Endometrial microvascular endothelial cells (primary cell): ENCODE results near the gene SYNGAP1. TPM values are rescaled to one million over a fixed set of nuclear protein-coding genes. Genes with fewer than 3 reads are reported as not detected.

Experiments used
- in situ Hi-C: cut with HindIII; loops from 2 replicates; pipeline ENCODE4 v1.10.0; 2017; ENCODE audit warnings: low sequenced_read_pairs, low pct_unique_long_range_greater_than_20kb; ENCODE audit errors: inconsistent ontology term
- total RNA-seq: library from RNA; depleted of rRNA; stranded (reverse); fragments of >200 nt; gene quantifications from one replicate; pipeline ENCODE4 v1.2.3, GENCODE V29; 2015; ENCODE audit errors: inconsistent ontology term

The SYNGAP1 gene
- total RNA-seq, 1 donor from 2014 or later: 1.7 TPM

DNA sequence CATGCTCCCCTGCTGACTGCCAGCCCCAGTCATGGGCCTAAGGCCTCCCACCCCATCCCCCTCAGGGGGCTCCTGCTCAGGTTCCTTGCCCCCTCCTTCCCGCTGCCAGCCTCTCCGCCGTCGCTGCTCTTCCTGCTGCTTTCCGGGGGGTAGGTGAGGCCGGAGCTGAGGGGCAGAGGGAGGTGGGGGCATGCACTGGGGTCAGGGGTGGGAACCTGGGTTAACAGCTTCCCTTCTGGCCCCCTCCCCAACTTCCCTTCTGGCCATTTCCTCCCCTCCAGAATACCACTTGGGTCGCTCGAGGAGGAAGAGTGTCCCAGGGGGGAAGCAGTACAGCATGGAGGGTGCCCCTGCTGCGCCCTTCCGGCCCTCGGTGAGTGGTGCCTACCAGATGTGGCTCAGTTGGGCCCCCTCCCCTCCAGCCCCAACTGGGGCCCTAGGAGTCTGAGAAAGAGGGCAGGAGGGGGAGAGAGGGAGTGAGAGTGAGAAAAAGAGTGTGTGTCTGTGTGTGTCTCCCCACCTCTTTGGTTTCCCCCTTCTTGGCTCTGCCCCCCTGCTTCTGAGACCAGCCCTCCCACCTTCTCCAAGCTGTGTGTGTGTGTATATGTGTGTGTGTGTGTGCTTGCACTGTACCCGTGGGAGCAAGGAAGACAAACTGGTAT, 12.1 kb downstream of the SYNGAP1 start:
- in situ Hi-C loops: no loop called here

DNA sequence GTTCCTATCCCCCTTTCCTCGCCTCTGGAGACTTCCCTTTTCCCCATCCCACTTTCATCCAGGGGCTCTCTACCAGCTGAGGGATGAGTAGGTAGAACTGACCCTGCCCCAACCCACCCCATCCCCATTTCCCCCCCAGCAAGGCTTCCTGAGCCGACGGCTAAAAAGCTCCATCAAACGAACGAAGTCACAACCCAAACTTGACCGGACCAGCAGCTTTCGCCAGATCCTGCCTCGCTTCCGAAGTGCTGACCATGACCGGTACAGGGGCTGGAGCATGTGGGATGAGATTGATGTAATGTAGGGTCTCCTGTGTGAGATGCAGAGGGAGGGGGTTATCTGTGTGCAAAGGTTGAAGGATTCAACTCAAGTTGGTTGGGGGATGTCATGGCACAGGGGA, 12.7 kb downstream of the SYNGAP1 start:
- in situ Hi-C loops: no loop called here

DNA sequence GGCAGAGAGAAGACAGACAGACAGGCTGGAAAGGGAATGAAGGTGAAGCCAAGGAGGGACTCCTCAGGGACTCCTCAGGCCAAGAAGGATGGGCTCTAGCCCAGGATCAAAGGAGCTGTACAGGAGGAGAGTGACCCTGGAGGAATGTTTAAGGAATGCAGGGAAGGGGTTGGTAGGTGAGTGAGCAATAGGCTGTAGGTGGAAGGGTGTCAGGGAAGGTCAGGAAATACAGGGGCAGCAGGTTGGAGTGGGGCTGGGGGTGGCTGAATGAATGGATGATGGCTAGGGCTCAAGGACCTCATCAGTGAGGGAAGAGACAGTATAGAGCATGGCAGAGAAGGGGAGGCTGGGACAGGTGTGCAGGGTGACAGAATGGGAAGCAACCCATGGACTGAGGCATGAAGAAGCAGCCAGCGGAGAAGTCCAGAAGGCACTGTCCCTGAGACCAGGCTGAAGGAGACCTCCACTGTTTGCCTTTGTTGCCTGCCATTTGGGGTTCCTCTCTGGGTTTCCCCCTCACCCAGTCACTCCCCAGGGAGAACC, 13.2 kb downstream of the SYNGAP1 start:
- in situ Hi-C loops: no loop called here

DNA sequence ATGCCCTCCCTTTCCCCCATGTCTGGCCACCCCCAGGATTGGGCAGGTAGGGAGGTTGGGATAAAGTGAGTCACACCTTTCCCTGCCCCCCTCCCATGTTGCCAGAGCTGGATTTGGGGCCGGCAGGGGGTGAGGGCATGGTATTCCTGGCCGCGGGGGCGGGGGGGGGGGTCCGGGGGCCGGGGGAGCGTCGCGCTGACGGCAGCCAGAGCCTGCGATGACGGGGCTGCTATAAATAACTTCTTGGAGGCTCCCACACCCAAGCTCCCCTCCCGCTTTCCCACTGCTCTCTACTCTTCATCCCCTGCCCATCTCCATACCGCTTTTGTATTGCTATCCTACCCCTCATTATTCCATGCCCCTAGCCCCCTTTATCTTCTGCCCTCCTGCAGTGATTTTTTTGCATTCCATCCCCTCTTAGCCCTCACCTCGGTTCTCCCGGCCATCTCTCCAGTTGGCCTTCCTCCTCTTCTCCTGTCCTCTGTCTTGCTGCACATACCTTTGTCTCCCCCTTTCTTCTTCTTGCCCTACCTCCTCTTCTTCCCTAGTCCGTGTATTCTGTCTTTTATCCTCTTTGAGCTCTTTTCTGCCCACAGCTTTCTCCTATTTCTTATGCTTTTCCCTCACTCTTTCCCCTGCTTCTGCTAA, 13.8 kb downstream of the SYNGAP1 start:
- in situ Hi-C loops: no loop called here

DNA sequence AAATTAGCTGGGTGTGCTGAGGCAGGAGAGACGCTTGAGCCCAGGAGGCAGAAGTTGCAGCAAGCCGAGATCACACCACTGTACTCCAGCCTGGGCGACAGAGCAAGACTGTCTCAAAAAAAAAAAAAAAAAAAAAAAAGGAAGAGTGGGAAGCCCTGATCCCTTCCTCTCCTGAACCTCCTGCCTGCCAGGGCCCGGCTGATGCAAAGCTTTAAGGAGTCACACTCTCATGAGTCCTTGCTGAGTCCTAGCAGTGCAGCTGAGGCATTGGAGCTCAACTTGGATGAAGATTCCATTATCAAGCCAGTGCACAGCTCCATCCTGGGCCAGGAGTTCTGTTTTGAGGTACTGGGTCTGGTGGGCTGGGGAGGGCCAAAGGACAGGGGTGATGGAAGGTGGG, 15.1 kb downstream of the SYNGAP1 start:
- in situ Hi-C loops: no loop called here

DNA sequence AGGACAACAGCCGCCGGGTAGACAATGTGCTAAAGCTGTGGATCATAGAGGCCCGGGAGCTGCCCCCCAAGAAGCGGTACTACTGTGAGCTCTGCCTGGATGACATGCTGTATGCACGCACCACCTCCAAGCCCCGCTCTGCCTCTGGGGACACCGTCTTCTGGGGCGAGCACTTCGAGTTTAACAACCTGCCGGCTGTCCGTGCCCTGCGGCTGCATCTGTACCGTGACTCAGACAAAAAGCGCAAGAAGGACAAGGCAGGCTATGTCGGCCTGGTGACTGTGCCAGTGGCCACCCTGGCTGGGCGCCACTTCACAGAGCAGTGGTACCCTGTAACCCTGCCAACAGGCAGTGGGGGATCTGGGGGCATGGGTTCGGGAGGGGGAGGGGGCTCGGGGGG, 17.8 kb downstream of the SYNGAP1 start:
- in situ Hi-C loops: no loop called here

DNA sequence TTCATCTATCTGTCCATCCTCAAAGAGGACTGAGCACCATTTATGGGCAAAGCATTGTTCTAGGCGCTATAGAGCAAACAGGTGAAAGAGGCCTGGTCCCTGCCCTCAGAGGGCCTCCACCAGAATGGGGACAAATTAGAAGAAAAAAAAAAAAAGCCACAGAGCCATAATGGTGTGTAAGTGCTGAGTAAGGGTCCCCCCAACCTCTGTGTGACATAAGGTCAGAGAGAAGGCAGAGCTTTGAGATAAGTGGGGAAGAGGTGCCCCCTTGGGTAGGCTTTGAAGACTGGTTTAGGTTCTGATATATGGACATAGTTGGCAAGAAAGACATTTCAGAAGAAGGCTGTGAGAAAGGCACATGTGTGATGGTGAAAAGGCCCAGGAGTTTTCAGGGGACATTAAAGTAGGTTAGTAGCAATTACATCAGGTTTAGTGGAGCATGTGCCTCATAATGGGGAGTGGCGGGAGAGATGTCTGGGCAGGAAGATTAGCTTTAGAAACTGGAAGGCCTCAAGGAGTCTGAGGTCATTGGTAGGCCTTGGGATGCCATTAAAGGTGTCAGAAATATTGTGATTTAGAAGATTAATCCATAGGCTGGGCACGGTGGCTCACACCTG, 19.2 kb downstream of the SYNGAP1 start:
- in situ Hi-C loops: no loop called here

DNA sequence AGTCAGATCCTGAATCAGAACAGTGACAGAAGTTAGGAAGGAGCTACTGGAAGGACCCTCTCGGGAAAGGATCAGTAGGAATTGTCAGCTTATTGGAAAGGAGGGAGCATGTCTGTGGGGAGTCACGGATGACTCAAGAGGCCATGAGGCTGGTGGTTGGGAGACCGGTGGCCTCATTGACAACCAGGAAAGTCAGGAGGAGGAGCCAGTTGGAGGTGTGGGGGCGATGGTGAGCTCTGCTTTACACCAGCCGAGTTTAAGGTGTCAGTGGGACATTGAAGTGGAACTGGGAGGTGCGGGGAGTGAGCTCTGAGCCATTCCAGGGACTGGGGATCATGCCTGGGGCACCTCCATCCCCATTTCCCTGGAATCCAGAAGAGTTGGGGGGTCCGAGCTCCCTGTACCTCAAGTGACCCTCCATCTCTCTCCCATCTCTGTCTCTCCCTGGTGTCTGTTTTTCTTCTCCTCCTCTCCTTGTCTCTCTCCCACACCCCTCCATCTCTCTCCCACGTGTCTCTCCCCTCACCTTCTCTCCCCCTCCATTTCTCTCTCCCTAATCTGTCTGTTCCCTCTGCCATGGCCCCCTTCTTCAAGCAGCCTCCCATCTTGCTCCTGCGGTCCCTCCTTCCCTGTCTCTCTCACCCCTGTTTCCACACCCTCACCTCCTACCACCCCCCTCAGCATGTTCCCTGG, 20.2 kb downstream of the SYNGAP1 start:
- in situ Hi-C loops: no loop called here

DNA sequence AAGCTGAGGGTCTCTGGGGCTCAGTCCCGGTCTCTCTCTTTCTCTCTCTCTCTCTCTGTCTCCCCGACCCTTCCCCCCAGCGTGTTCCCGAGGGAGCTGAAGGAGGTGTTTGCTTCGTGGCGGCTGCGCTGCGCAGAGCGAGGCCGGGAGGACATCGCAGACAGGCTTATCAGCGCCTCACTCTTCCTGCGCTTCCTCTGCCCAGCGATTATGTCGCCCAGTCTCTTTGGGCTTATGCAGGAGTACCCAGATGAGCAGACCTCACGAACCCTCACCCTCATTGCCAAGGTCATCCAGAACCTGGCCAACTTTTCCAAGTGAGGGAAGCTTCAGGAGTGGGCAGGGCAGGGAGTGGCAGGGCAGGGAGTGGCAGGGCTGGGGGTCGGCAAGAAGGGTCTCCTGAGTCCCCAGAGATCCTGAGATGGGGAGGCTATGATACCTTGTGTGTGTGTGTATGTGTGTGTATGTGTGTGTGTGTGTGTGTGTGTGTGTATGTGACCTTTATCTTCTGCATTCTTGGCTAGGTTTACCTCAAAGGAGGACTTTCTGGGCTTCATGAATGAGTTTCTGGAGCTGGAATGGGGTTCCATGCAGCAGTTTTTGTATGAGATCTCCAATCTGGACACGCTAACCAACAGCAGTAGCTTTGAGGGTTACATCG, 20.9 kb downstream of the SYNGAP1 start:
- in situ Hi-C loops: no loop called here

DNA sequence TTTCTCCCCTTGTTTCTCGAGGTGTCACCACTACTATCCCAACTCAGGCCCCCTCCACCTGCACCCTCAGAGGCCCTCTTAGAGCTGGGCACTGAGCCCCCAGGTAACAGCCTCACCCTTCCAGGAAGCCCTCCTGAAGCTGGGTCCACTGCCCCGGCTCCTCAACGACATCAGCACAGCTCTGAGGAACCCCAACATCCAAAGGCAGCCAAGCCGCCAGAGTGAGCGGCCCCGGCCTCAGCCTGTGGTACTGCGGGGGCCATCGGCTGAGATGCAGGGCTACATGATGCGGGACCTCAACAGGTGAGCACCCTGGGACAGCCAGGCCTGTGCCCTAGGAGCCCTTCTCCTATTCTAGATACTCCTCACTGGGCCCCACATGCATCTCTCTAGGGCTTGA, 21.6 kb downstream of the SYNGAP1 start:
- in situ Hi-C loops: no loop called here

DNA sequence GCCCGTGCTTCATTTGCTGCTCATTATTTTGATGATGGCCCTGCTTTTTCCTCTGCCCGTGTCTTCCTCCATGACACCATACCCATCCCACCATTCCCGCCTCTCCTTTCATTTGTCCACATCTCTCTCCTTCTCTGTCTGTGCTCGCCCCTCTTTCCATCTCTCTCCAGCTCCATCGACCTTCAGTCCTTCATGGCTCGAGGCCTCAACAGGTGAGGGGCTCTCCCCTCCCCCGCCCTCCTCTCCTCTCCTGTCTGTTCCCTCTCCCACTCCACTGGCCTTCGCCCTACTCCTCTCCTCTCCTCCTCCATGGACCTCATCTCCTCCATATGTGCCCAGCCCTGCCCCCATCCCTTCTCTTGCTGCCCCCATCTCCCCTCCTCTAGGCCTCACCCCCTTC, 22.4 kb downstream of the SYNGAP1 start:
- in situ Hi-C loops: no loop called here

DNA sequence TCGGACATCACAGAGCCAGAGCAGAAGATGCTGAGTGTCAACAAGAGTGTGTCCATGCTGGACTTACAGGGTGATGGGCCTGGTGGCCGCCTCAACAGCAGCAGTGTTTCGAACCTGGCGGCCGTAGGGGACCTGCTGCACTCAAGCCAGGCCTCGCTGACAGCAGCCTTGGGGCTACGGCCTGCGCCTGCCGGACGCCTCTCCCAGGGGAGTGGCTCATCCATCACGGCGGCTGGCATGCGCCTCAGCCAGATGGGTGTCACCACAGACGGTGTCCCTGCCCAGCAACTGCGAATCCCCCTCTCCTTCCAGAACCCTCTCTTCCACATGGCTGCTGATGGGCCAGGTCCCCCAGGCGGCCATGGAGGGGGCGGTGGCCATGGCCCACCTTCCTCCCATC, 23.2 kb downstream of the SYNGAP1 start:
- in situ Hi-C loops: no loop called here

DNA sequence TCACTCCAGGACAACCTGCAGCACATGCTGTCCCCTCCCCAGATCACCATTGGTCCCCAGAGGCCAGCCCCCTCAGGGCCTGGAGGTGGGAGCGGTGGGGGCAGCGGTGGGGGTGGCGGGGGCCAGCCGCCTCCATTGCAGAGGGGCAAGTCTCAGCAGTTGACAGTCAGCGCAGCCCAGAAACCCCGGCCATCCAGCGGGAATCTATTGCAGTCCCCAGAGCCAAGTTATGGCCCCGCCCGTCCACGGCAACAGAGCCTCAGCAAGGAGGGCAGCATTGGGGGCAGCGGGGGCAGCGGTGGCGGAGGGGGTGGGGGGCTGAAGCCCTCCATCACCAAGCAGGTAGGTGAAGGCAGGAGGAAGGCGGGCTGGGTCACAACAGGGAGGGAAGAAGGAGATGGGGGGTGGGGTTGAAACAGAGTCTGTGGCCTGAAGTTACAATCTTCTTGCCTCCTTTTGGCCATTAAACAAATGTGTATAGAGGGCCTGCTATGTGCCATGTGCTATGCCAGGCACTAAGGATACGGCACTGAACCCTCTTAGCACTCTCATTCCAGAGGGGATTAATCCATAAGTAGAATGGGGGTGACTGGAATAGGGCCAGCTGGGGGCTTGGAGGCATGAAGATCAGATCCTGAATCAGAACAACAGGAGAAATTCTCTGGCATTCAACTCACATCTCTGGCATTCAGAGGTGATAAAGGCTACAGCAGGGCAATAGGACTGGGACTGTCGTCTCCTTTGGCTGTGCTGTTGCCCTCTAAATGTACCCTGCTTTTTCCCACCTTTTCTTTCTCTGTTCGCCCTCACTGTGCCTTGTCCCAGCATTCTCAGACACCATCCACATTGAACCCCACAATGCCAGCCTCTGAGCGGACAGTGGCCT, 24.0 kb downstream of the SYNGAP1 start:
- in situ Hi-C loops: no loop called here

DNA sequence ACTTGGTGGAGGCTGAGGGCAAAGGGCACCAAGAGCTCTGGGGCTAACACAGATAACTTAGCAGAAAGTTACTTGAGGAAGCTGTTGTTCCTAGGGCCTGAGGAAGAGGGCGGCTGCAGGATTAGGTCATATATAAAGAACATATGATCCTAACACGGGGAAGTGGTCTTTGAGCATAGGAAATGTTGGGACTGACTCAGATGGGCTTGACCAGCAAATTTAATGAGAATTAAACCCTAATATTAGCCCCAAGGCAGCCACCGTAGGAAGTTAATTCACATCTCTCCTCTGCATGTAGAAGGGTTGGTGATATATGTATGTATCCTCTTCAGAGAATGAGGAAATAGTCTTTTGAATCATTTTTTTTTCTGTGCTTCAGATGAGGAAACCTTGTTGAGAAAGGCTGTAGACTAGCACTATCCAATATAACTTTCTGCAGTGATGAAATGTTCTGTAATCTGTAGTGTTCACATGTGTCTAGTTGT, 25.3 kb downstream of the SYNGAP1 start:
- in situ Hi-C loops: no loop called here

DNA sequence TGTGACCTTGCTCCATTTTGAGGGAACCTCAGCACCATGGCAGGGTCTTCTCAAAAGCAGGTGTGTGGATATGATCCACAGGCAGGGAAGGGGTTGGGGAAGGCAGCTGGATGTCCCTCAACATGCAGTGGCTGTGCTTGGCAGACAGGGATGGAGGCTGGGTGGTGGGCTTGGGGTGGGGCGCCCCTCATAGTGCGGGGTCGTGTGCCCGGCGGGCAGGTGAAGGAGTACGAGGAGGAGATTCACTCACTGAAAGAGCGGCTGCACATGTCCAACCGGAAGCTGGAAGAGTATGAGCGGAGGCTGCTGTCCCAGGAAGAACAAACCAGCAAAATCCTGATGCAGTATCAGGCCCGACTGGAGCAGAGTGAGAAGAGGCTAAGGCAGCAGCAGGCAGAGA, 26.5 kb downstream of the SYNGAP1 start:
- in situ Hi-C loops: no loop called here

DNA sequence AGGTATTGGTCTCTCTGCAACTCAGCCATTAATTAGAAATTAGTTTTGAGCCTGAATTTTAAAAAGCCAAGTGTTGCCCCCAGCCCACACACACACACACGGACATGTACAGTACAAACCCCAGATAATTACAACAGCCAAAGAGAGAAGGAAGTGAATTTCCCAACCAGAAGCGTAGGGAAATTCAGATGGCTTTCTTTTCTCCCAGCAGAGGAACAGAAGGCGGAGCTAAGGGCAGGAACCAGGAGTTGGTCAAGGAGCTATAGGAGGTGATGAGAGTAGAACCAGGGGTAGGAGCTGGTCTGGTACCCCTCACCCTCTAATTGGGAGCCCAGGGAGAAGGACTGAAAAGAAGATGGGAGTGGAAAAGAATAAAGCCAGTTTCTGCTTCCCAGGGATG, 30.6 kb downstream of the SYNGAP1 start:
- in situ Hi-C loops: no loop called here

DNA sequence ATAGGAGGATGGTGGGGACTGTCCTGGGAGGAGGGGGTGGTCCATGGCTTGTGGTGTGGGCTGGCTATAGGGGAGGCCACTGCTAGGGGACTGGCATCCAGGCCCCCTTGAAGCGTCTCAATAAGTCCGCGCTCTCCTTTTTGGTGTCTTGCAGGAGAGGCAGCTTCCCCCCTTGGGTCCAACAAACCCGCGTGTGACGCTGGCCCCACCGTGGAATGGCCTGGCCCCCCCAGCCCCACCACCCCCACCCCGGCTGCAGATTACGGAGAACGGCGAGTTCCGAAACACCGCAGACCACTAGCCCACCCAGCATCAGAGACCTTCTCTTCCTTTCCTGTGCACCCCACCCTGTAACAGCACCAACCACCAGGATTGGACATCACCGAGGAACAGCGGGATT, 31.7 kb downstream of the SYNGAP1 start:
- in situ Hi-C loops: no loop called here

DNA sequence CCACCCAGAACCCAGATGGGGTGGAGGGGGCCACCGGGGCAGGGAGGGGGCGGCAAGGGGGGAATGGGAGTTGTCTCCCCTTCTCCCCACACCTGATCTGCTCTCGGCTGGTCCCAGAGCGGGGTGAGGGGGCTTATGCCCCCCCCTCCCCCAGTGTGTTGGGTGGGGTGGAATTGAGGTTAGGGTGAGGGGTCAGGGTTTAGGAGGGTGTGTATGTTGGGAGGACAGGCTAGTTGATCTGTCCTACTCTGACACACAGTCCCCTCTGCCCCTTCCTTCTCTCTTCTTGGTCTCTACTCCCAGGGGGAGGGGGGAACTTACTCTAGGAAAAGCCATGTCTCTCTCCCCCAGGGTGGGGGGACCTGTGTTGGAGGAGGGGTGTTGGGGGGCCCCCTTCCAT, 32.6 kb downstream of the SYNGAP1 start:
- in situ Hi-C loops: no loop called here
